HepG2 (cell line): ENCODE data around the gene ECM1. TPM values are rescaled to one million over a fixed set of nuclear protein-coding genes. Genes with fewer than 3 reads are reported as not detected.

Experiments used
- ATAC-seq: fragments of 200-7000 bp; cut with Tn5 transposase; 3 replicates; pipeline ENCODE4 v1.9.1; 2020; ENCODE audit warnings: mild to moderate bottlenecking, moderate library complexity
- BruUV-seq: library from RNA; stranded (reverse); fragments of 400-500 nt; replicated peaks from 2 replicates; lab custom pipeline; 2021; lab: Mats Ljungman, UMichigan
- CTCF ChIA-PET: fragments of 300-600 bp; formaldehyde crosslinking; extraction: SDS; loops from one replicate; lab custom pipeline; 2021; ENCODE audit warnings: low total read pairs, inconsistent platforms, low intra/inter-chr PET ratio; lab: Yijun Ruan, JAX
- POLR2A ChIA-PET: fragments of 350-600 bp; sonication (Branson Sonifier 250); formaldehyde crosslinking; loops from one replicate; lab custom pipeline; 2020; ENCODE audit warnings: antibody characterized with exemption, inconsistent platforms; lab: Yijun Ruan, JAX
- DNase-seq: peaks from one replicate; pipeline ENCODE4 v3.0.0-alpha.2; 2015; ENCODE audit warnings: low spot score
- FAIRE-seq: peaks from 3 replicates; lab custom pipeline; 2011; peaks lifted over from hg19 to GRCh38; lab: Jason Lieb, UNC
- H2AFZ ChIP-seq: one replicate; pipeline ENCODE4 v1.6.1; 2011; ENCODE audit warnings: low read length, inconsistent platforms
- H3K27ac ChIP-seq: fragments of 300-600 bp; 3 replicates; pipeline ENCODE4 v1.8.0; 2011; ENCODE audit warnings: mixed run types, mild to moderate bottlenecking, mixed read lengths, low read length, inconsistent platforms; ENCODE audit not compliant: insufficient read depth; ENCODE audit errors: extremely low read length
- H3K27me3 ChIP-seq, 2 experiments: fragments of 200-600 bp in 1 of 2; 2 replicates in 1 of 2; 3 replicates in 1 of 2; pipeline versions ENCODE4 v1.6.0 to v1.8.0; 2011; ENCODE audit warnings: low read length in 2 of 2, mild to moderate bottlenecking in 2 of 2, moderate library complexity in 2 of 2, inconsistent platforms in 1 of 2; ENCODE audit not compliant: insufficient read depth in 2 of 2, control insufficient read depth in 1 of 2
- H3K36me3 ChIP-seq, 2 experiments: fragments of 200-600 bp in 1 of 2; replicated peaks in 1 of 2; 2 replicates in 1 of 2; 3 replicates in 1 of 2; pipeline versions ENCODE4 v1.5.1 to v1.8.0; 2011; ENCODE audit warnings: low read length in 2 of 2, inconsistent platforms in 1 of 2; ENCODE audit not compliant: insufficient read depth in 2 of 2, control insufficient read depth in 1 of 2
- H3K4me1 ChIP-seq: 2 replicates; pipeline ENCODE4 v1.5.1; 2012; ENCODE audit warnings: low read length, inconsistent platforms; ENCODE audit not compliant: insufficient read depth
- H3K4me2 ChIP-seq: 2 replicates; pipeline ENCODE4 v1.6.0; 2011; ENCODE audit warnings: low read depth, low read length, inconsistent platforms
- H3K4me3 ChIP-seq, 3 experiments: fragments of 200-600 bp in 1 of 3; sonication (generic), shearing (Covaris generic) in 1 of 3; replicated peaks in 1 of 3; 2 replicates each; pipeline ENCODE4 v1.5.1; 2011 to 2016; ENCODE audit warnings: low read length in 3 of 3, inconsistent platforms in 2 of 3, low read depth in 2 of 3, mild to moderate bottlenecking in 2 of 3, control low read depth in 1 of 3, mixed read lengths in 1 of 3; ENCODE audit not compliant: insufficient read depth in 1 of 3
- H3K79me2 ChIP-seq: one replicate; pipeline ENCODE4 v1.6.1; 2011; ENCODE audit warnings: low read length, inconsistent platforms; ENCODE audit not compliant: insufficient read depth
- H3K9ac ChIP-seq: 2 replicates; pipeline ENCODE4 v1.6.0; 2011; ENCODE audit warnings: mild to moderate bottlenecking, low read depth, low read length, inconsistent platforms; ENCODE audit not compliant: insufficient read depth
- H3K9me3 ChIP-seq: 2 replicates; pipeline ENCODE4 v1.5.1; 2012; ENCODE audit warnings: mild to moderate bottlenecking, low read length
- H4K20me1 ChIP-seq: 2 replicates; pipeline ENCODE4 v1.6.0; 2011; ENCODE audit warnings: inconsistent platforms, mild to moderate bottlenecking, low read length, moderate library complexity; ENCODE audit not compliant: insufficient read depth
- ADNP ChIP-seq: sonication (generic); formaldehyde crosslinking; IDR thresholded peaks from 2 replicates; pipeline ENCODE4 v1.4.0; 2020; ENCODE audit warnings: missing genetic modification reagents
- HNRNPH1 ChIP-seq: fragments of 200-400 bp; formaldehyde crosslinking; optimal IDR thresholded peaks from 2 replicates; pipeline ENCODE3; 2017; ENCODE audit warnings: mild to moderate bottlenecking, low read depth, low read length
- IKZF4 ChIP-seq: sonication (generic); formaldehyde crosslinking; IDR thresholded peaks from 2 replicates; pipeline ENCODE4 v1.5.1; 2020; ENCODE audit warnings: borderline replicate concordance, mild to moderate bottlenecking, low read depth, missing genetic modification reagents; ENCODE audit errors: not compliant biosample characterization
- KAT2B ChIP-seq: fragments of 150-350 bp; IDR thresholded peaks from 2 replicates; pipeline ENCODE4 v1.6.1; 2014; ENCODE audit warnings: low read depth, low read length, borderline replicate concordance
- KDM5B ChIP-seq: sonication (generic); formaldehyde crosslinking; IDR thresholded peaks from 2 replicates; pipeline ENCODE4 v1.4.0; 2020; ENCODE audit warnings: missing genetic modification reagents, mild to moderate bottlenecking, borderline replicate concordance
- NR1H2 ChIP-seq: sonication (generic); formaldehyde crosslinking; IDR thresholded peaks from 2 replicates; pipeline ENCODE4 v1.8.1; 2022; ENCODE audit warnings: low read depth, missing genetic modification reagents, borderline replicate concordance
- ZNF274 ChIP-seq: sonication (generic); formaldehyde crosslinking; IDR thresholded peaks from 2 replicates; pipeline ENCODE4 v1.5.1; 2020; ENCODE audit warnings: mild to moderate bottlenecking, missing genetic modification reagents
- ZNF563 ChIP-seq: sonication (generic); formaldehyde crosslinking; IDR thresholded peaks from 2 replicates; pipeline ENCODE4 v1.8.0; 2022; ENCODE audit warnings: mild to moderate bottlenecking, moderate library complexity, missing genetic modification reagents
- ZNF564 ChIP-seq: sonication (generic); formaldehyde crosslinking; IDR thresholded peaks from 2 replicates; pipeline ENCODE4 v1.8.1; 2023; ENCODE audit warnings: mild to moderate bottlenecking, missing genetic modification reagents
- ZNF777 ChIP-seq: sonication (generic); formaldehyde crosslinking; IDR thresholded peaks from 2 replicates; pipeline ENCODE4 v1.4.0; 2020; ENCODE audit warnings: missing genetic modification reagents
- WGBS: methylation state at CpG from one replicate; pipeline ENCODE4 v1.1.6; 2017; ENCODE audit warnings: low lambda C conversion rate; 5-methylcytosine and 5-hydroxymethylcytosine counted together
- in situ Hi-C: cut with HindIII; loops from 2 replicates; pipeline ENCODE4 v1.10.0; 2017; ENCODE audit warnings: low pct_unique_long_range_greater_than_20kb; ENCODE audit not compliant: extremely low pct_ligation_motif_present
- intact Hi-C: fragments of 100-400 bp; cut with micrococcal nuclease; formaldehyde crosslinking; loops from one replicate; pipeline ENCODE4 v1.10.0; 2022; ENCODE audit not compliant: unreplicated experiment
- polyA plus RNA-seq, 8 experiments: library from polyadenylated mRNA; depleted of rRNA in 3 of 8; stranded (reverse) in 7 of 8; unstranded in 1 of 8; fragments of >200 nt; fragmentation: Illumina TruSeq in 4 of 8; extraction: Trizol in 4 of 8; gene quantifications; 2 replicates each; pipeline versions ENCODE4 v1.2.1 to v1.2.3, GENCODE V29; 2011 to 2016; ENCODE audit warnings: low read depth in 4 of 8, missing spikeins in 1 of 8, mixed read lengths in 1 of 8; ENCODE audit not compliant: insufficient read depth in 1 of 8
- total RNA-seq, 5 experiments: library from RNA; depleted of rRNA; stranded (reverse); fragments of >200 nt; fragmentation: Illumina TruSeq; extraction: Trizol; gene quantifications; 2 replicates each; pipeline ENCODE4 v1.2.3, GENCODE V29; 2016; ENCODE audit warnings: low read depth in 1 of 5
- TF ChIP-seq, protein P1 (sequence below): sonication (generic); formaldehyde crosslinking; IDR thresholded peaks from 2 replicates; pipeline ENCODE4 v1.8.1; 2023; ENCODE audit warnings: mild to moderate bottlenecking, moderate library complexity, missing genetic modification reagents
- TF ChIP-seq, protein P2 (sequence below): sonication (generic); formaldehyde crosslinking; IDR thresholded peaks from 2 replicates; pipeline ENCODE4 v1.4.0; 2020; ENCODE audit warnings: missing genetic modification reagents
- TF ChIP-seq, protein P3 (sequence below): sonication (generic); formaldehyde crosslinking; IDR thresholded peaks from 2 replicates; pipeline ENCODE4 v1.5.1; 2020; ENCODE audit warnings: mild to moderate bottlenecking, missing genetic modification reagents, moderate library complexity
- TF ChIP-seq, protein P4 (sequence below): sonication (generic); formaldehyde crosslinking; IDR thresholded peaks from 2 replicates; pipeline ENCODE4 v1.9.0; 2022; ENCODE audit warnings: low read depth, missing genetic modification reagents

The ECM1 gene
- total and polyA plus RNA-seq, 2 of the 13 experiments (the other 11 are each of a cell fraction or from before 2014, with no cell fraction given): 0.42 to 1.0 TPM

GRCh38 chr1:150549496-150550221 lies 41.8 kb downstream of the ECM1 start:
- TSS peak; percentile 64 for BruUV-seq
- 0% methylated on average over 10 of the region's 43 CpGs for WGBS
- intact Hi-C loops (loop anchor here (10.0 kb wide), 1 partner anchor 295 kb away; the partner anchor contains the start of gene CA14), in situ Hi-C loops (loop anchor here (5.0 kb wide), 1 partner anchor 82 kb away; no protein-coding TSS in a partner anchor)
- ATAC-seq (peak; percentile 22), DNase-seq (no peak), FAIRE-seq (no peak)
- POLR2A ChIA-PET: interaction anchor here (1.2 to 6.9 kb wide), 9 partner anchors 12 to 147 kb away, joined by 3 to 88 read pairs (median 6); partner anchors contain the start of genes ENSA, FALEC, GOLPH3L and MCL1
- peak overlapping the region; percentile 60 to 83 (median 63) for H3K4me3 ChIP-seq
- no peaks in the 10 kb centered on the region for H4K20me1 ChIP-seq
- H3K9me3 ChIP-seq: no peaks in the 10 kb centered on the region
- no peaks in the 10 kb centered on the region for H3K79me2 ChIP-seq
- no peaks in the 10 kb centered on the region; a peak in 1 of 5 replicates for H3K27me3 ChIP-seq
- H2AFZ ChIP-seq: no peak overlapping the region
- peak overlapping the region; percentile 66 for H3K9ac ChIP-seq
- H3K27ac ChIP-seq: peak overlapping the region; percentile 46
- H3K36me3 ChIP-seq: no peaks in the 10 kb centered on the region
- H3K4me2 ChIP-seq: peak overlapping the region; percentile 100
- CTCF ChIA-PET: no interaction called here
- H3K4me1 ChIP-seq: peaks cover 59% of the 10 kb centered on the region
- TF ChIP-seq ADNP (CRISPR knock-in tag) (no peak), ZNF564 (CRISPR knock-in tag) (no peak), KDM5B (CRISPR knock-in tag) (no peak), NR1H2 (no peak), ZNF563 (no peak; the same call in 1 of the 2 replicates), IKZF4 (CRISPR knock-in tag) (no peak), ZNF274 (no peak), KAT2B (no peak), HNRNPH1 (no peak), ZNF777 (CRISPR knock-in tag) (no peak)
- TF ChIP-seq, protein P1, sequence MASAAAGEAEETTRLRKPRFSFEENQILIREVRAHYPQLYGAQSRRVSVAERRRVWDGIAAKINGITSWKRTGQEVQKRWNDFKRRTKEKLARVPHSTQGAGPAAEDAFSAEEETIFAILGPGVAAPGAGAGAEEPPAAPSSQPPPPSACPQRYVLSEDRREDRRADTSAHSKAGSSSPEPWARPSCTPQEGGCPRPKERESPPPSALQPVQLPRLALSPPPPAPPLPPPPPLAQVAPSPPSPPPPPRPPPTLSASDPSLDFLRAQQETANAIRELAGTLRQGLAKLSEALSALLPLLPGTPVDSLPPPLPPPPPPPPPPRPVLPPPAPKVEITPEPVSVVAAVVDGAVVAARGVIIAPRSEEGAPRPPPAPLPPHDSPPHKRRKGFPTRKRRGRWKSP (CRISPR knock-in tag): 0 out of 2 replicates have a peak, but pooled peaks have one; percentile 7
- TF ChIP-seq, protein P2, sequence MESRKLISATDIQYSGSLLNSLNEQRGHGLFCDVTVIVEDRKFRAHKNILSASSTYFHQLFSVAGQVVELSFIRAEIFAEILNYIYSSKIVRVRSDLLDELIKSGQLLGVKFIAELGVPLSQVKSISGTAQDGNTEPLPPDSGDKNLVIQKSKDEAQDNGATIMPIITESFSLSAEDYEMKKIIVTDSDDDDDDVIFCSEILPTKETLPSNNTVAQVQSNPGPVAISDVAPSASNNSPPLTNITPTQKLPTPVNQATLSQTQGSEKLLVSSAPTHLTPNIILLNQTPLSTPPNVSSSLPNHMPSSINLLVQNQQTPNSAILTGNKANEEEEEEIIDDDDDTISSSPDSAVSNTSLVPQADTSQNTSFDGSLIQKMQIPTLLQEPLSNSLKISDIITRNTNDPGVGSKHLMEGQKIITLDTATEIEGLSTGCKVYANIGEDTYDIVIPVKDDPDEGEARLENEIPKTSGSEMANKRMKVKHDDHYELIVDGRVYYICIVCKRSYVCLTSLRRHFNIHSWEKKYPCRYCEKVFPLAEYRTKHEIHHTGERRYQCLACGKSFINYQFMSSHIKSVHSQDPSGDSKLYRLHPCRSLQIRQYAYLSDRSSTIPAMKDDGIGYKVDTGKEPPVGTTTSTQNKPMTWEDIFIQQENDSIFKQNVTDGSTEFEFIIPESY (CRISPR knock-in tag): no peak
- TF ChIP-seq, protein P3, sequence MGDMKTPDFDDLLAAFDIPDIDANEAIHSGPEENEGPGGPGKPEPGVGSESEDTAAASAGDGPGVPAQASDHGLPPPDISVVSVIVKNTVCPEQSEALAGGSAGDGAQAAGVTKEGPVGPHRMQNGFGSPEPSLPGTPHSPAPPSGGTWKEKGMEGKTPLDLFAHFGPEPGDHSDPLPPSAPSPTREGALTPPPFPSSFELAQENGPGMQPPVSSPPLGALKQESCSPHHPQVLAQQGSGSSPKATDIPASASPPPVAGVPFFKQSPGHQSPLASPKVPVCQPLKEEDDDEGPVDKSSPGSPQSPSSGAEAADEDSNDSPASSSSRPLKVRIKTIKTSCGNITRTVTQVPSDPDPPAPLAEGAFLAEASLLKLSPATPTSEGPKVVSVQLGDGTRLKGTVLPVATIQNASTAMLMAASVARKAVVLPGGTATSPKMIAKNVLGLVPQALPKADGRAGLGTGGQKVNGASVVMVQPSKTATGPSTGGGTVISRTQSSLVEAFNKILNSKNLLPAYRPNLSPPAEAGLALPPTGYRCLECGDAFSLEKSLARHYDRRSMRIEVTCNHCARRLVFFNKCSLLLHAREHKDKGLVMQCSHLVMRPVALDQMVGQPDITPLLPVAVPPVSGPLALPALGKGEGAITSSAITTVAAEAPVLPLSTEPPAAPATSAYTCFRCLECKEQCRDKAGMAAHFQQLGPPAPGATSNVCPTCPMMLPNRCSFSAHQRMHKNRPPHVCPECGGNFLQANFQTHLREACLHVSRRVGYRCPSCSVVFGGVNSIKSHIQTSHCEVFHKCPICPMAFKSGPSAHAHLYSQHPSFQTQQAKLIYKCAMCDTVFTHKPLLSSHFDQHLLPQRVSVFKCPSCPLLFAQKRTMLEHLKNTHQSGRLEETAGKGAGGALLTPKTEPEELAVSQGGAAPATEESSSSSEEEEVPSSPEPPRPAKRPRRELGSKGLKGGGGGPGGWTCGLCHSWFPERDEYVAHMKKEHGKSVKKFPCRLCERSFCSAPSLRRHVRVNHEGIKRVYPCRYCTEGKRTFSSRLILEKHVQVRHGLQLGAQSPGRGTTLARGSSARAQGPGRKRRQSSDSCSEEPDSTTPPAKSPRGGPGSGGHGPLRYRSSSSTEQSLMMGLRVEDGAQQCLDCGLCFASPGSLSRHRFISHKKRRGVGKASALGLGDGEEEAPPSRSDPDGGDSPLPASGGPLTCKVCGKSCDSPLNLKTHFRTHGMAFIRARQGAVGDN (CRISPR knock-in tag): peak; percentile 7
- TF ChIP-seq, protein P4, sequence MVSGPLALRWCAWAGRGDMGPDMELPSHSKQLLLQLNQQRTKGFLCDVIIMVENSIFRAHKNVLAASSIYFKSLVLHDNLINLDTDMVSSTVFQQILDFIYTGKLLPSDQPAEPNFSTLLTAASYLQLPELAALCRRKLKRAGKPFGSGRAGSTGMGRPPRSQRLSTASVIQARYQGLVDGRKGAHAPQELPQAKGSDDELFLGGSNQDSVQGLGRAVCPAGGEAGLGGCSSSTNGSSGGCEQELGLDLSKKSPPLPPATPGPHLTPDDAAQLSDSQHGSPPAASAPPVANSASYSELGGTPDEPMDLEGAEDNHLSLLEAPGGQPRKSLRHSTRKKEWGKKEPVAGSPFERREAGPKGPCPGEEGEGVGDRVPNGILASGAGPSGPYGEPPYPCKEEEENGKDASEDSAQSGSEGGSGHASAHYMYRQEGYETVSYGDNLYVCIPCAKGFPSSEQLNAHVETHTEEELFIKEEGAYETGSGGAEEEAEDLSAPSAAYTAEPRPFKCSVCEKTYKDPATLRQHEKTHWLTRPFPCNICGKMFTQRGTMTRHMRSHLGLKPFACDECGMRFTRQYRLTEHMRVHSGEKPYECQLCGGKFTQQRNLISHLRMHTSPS: no peak
